Right kidney (tissue), 9 donors: ENCODE measurements around the gene MAP1B.
"Not testable (repeated sequence)": the region's sequence is repeated elsewhere in the genome, so short reads cannot be mapped to it uniquely, and the experiment has no call there.

Experiments
- DNase-seq: peaks from one replicate; pipeline ENCODE4 v3.0.0-alpha.2; 2016
- long read RNA-seq, 8 donors: transcript quantifications; one replicate each; lab custom pipeline, GENCODE V29; 2026

Gene MAP1B
- long read RNA-seq, donor 1, result 0 reads
- long read RNA-seq, donor 2, result 0 reads
- long read RNA-seq, donor 3, result 0 reads
- long read RNA-seq, donor 4, partial matches to known transcripts, result 20 of 20 reads
- long read RNA-seq, donor 4, other reads (novel, unspliced or antisense), result 0 of 20 reads
- long read RNA-seq, donor 5, result 0 reads
- long read RNA-seq, donor 6, partial matches to known transcripts, result 14 of 25 reads
- long read RNA-seq, donor 6, other reads (novel, unspliced or antisense), result 11 of 25 reads
- long read RNA-seq, donor 7, partial matches to known transcripts, result 127 of 127 reads
- long read RNA-seq, donor 7, other reads (novel, unspliced or antisense), result 0 of 127 reads
- long read RNA-seq, donor 8, partial matches to known transcripts, result 7 of 7 reads
- long read RNA-seq, donor 8, other reads (novel, unspliced or antisense), result 0 of 7 reads

GRCh38 chr5:72107131-72107900 lies at the start of gene MAP1B:
Gene MAP1B, plus strand, starts transcription at chr5:72107475. Its CDS starts 57 bp downstream, at chr5:72107532.
- peak; percentile 83 for DNase-seq

GRCh38 chr5:72057816-72058215 lies 49.5 kb upstream of the MAP1B start:
- DNase-seq, result no peak

- peak; percentile 7 for DNase-seq
Measured at GRCh38 chr5:72063219-72063819, 44.0 kb upstream of the MAP1B start.

- no peak for DNase-seq
Measured at GRCh38 chr5:72064801-72065570, 42.3 kb upstream of the MAP1B start.

GRCh38 chr5:72065751-72066255 lies 41.5 kb upstream of the MAP1B start:
- peak; percentile 15 for DNase-seq

GRCh38 chr5:72066705-72067107 lies 40.6 kb upstream of the MAP1B start:
- DNase-seq, result no peak

GRCh38 chr5:72067682-72068470 lies 39.4 kb upstream of the MAP1B start:
- DNase-seq, result no peak

- DNase-seq, result no peak
Measured at GRCh38 chr5:72070529-72070928, 36.7 kb upstream of the MAP1B start.

GRCh38 chr5:72071906-72072305 lies 35.4 kb upstream of the MAP1B start:
- DNase-seq, result no peak

GRCh38 chr5:72074251-72074650 lies 33.0 kb upstream of the MAP1B start:
- no peak for DNase-seq

- no peak for DNase-seq
Measured at GRCh38 chr5:72075461-72075860, 31.8 kb upstream of the MAP1B start.

- no peak for DNase-seq
Measured at GRCh38 chr5:72076621-72077300, 30.5 kb upstream of the MAP1B start.

- no peak for DNase-seq
Measured at GRCh38 chr5:72077390-72077789, 29.9 kb upstream of the MAP1B start.

GRCh38 chr5:72079288-72079687 lies 28.0 kb upstream of the MAP1B start:
- DNase-seq, result no peak

GRCh38 chr5:72082048-72082447 lies 25.2 kb upstream of the MAP1B start:
- DNase-seq, result no peak

GRCh38 chr5:72084876-72085275 lies 22.4 kb upstream of the MAP1B start:
- DNase-seq, result no peak

GRCh38 chr5:72085319-72085718 lies 22.0 kb upstream of the MAP1B start:
- DNase-seq, result no peak

GRCh38 chr5:72089713-72090112 lies 17.6 kb upstream of the MAP1B start:
- DNase-seq, result not testable (repeated sequence)

- DNase-seq, result no peak
Measured at GRCh38 chr5:72092074-72092473, 15.2 kb upstream of the MAP1B start.

GRCh38 chr5:72093217-72093616 lies 14.1 kb upstream of the MAP1B start:
- no peak for DNase-seq

- DNase-seq, result no peak
Measured at GRCh38 chr5:72093824-72094223, 13.5 kb upstream of the MAP1B start.
